Mesendoderm (in vitro differentiated cells): ENCODE measurements around the gene GRAMD4.

Experiments
- DNase-seq: peaks from one replicate; pipeline ENCODE4 v3.0.0; 2013
- H2AK5ac ChIP-seq: 2 replicates; pipeline ENCODE4 v1.6.1; 2013; ENCODE audit warnings: low read length, inconsistent platforms
- H2BK120ac ChIP-seq: 2 replicates; pipeline ENCODE4 v1.6.1; 2013; ENCODE audit warnings: low read depth, mild to moderate bottlenecking, low read length, moderate library complexity, mixed read lengths
- H2BK15ac ChIP-seq: replicated peaks from 2 replicates; pipeline ENCODE4 v1.6.1; 2013; ENCODE audit warnings: low read depth, mild to moderate bottlenecking, moderate library complexity
- H2BK5ac ChIP-seq: 2 replicates; pipeline ENCODE4 v1.6.1; 2013; ENCODE audit warnings: low read length, inconsistent platforms
- H3K18ac ChIP-seq: 2 replicates; pipeline ENCODE4 v1.6.1; 2013; ENCODE audit warnings: mild to moderate bottlenecking, low read length, mixed read lengths
- H3K23ac ChIP-seq: one replicate; pipeline ENCODE4 v1.6.1; 2013; ENCODE audit warnings: low read length
- H3K27ac ChIP-seq: 2 replicates; pipeline ENCODE4 v1.5.1; 2013; ENCODE audit warnings: low read depth, mild to moderate bottlenecking, inconsistent platforms, low read length, moderate library complexity
- H3K27me3 ChIP-seq: 2 replicates; pipeline ENCODE4 v1.6.1; 2013; ENCODE audit warnings: low read length, control low read depth, mild to moderate bottlenecking, inconsistent platforms; ENCODE audit not compliant: insufficient read depth, poor library complexity
- H3K36me3 ChIP-seq: 2 replicates; pipeline ENCODE4 v1.6.1; 2013; ENCODE audit warnings: low read length, inconsistent platforms; ENCODE audit not compliant: control insufficient read depth, insufficient read depth
- H3K4ac ChIP-seq: one replicate; pipeline ENCODE4 v1.6.1; 2013; ENCODE audit warnings: low read depth, mild to moderate bottlenecking, low read length, moderate library complexity
- H3K4me1 ChIP-seq: 2 replicates; pipeline ENCODE4 v1.6.1; 2013; ENCODE audit warnings: low read depth, low read length, inconsistent platforms; ENCODE audit not compliant: control insufficient read depth
- H3K4me2 ChIP-seq: 2 replicates; pipeline ENCODE4 v1.6.1; 2013; ENCODE audit warnings: low read length
- H3K4me3 ChIP-seq: 2 replicates; pipeline ENCODE4 v1.5.1; 2013; ENCODE audit warnings: mild to moderate bottlenecking, low read length
- H3K56ac ChIP-seq: one replicate; pipeline ENCODE4 v1.6.1; 2013; ENCODE audit warnings: low read length
- H3K79me1 ChIP-seq: 2 replicates; pipeline ENCODE4 v1.6.1; 2013; ENCODE audit warnings: low read length, inconsistent platforms
- H3K79me2 ChIP-seq: 2 replicates; pipeline ENCODE4 v1.6.1; 2013; ENCODE audit warnings: mild to moderate bottlenecking, low read length; ENCODE audit not compliant: control insufficient read depth, insufficient read depth
- H3K9ac ChIP-seq: 2 replicates; pipeline ENCODE4 v1.6.1; 2013; ENCODE audit warnings: low read length, inconsistent platforms
- H4K5ac ChIP-seq: one replicate; pipeline ENCODE4 v1.6.1; 2013; ENCODE audit warnings: low read length
- H4K8ac ChIP-seq: one replicate; pipeline ENCODE4 v1.6.1; 2013; ENCODE audit warnings: low read depth, mild to moderate bottlenecking, control low read depth, low read length, moderate library complexity
- WGBS: extraction: QIAGEN DNeasy Blood & Tissue Kit; methylation state at CpG from one replicate; pipeline ENCODE4 v1.1.7; 2013; ENCODE audit warnings: low lambda C conversion rate, missing lambda C conversion rate; ENCODE audit not compliant: insufficient coverage; ENCODE audit errors: extremely low coverage; 5-methylcytosine and 5-hydroxymethylcytosine counted together

Gene GRAMD4

GRCh38 chr22:46676881-46677280 lies 56.7 kb downstream of the GRAMD4 start:
- no peak for DNase-seq
- H3K56ac ChIP-seq: no peak overlapping the region
- no peaks in the 10 kb centered on the region for H3K79me2 ChIP-seq
- H3K79me1 ChIP-seq: no peaks in the 10 kb centered on the region
- no peak overlapping the region for H3K18ac ChIP-seq
- no peak overlapping the region for H3K4me2 ChIP-seq
- H3K23ac ChIP-seq: no peak overlapping the region
- H3K4me3 ChIP-seq: no peak overlapping the region
- H3K9ac ChIP-seq: no peak overlapping the region
- no peak overlapping the region for H2BK15ac ChIP-seq
- no CpG with 5 or more reads among the region's 14 CpGs for WGBS
- H4K5ac ChIP-seq: no peak overlapping the region
- no peak overlapping the region for H4K8ac ChIP-seq
- no peaks in the 10 kb centered on the region for H3K4me1 ChIP-seq
- no peak overlapping the region for H3K4ac ChIP-seq
- H3K36me3 ChIP-seq: no peaks in the 10 kb centered on the region
- H2BK5ac ChIP-seq: no peak overlapping the region
- no peak overlapping the region for H3K27ac ChIP-seq
- H2AK5ac ChIP-seq: no peak overlapping the region
- no peaks in the 10 kb centered on the region for H3K27me3 ChIP-seq
- H2BK120ac ChIP-seq: no peak overlapping the region

GRCh38 chr22:46677323-46678002 lies 57.3 kb downstream of the GRAMD4 start:
- Histone ChIP-seq H2BK120ac (no peak overlapping the region), H3K27me3 (no peaks in the 10 kb centered on the region)
- no CpG with 5 or more reads among the region's 28 CpGs for WGBS

GRCh38 chr22:46678003-46678657 lies 57.9 kb downstream of the GRAMD4 start:
- Histone ChIP-seq H3K4me1 (no peaks in the 10 kb centered on the region), H3K79me2 (no peaks in the 10 kb centered on the region), H3K9ac (no peak overlapping the region), H2BK120ac (no peak overlapping the region), H4K5ac (no peak overlapping the region), H3K36me3 (no peaks in the 10 kb centered on the region), H3K18ac (no peak overlapping the region), H3K4me3 (no peak overlapping the region), H3K4ac (no peak overlapping the region), H4K8ac (no peak overlapping the region), H3K23ac (no peak overlapping the region), H2BK5ac (no peak overlapping the region), H2AK5ac (no peak overlapping the region), H3K56ac (no peak overlapping the region), H3K79me1 (no peaks in the 10 kb centered on the region), H3K27ac (no peak overlapping the region), H3K4me2 (no peak overlapping the region), H3K27me3 (no peaks in the 10 kb centered on the region), H2BK15ac (no peak overlapping the region)
- no CpG with 5 or more reads among the region's 31 CpGs for WGBS
- DNase-seq: no peak

More at GRCh38 chr22:46677323-46678002, 57.3 kb downstream of the GRAMD4 start:
- no peak overlapping the region for H2AK5ac ChIP-seq
- no peaks in the 10 kb centered on the region for H3K79me2 ChIP-seq
- no peak overlapping the region for H3K27ac ChIP-seq
- no peak overlapping the region for H3K18ac ChIP-seq
- no peak overlapping the region for H3K23ac ChIP-seq
- no peak overlapping the region for H2BK5ac ChIP-seq
- no peaks in the 10 kb centered on the region for H3K79me1 ChIP-seq
- no peak for DNase-seq
- no peak overlapping the region for H3K4me3 ChIP-seq
- no peak overlapping the region for H3K4me2 ChIP-seq
- H3K4me1 ChIP-seq: no peaks in the 10 kb centered on the region
- no peaks in the 10 kb centered on the region for H3K36me3 ChIP-seq
- H3K56ac ChIP-seq: no peak overlapping the region
- no peak overlapping the region for H3K9ac ChIP-seq
- no peak overlapping the region for H3K4ac ChIP-seq
- H2BK15ac ChIP-seq: no peak overlapping the region
- H4K5ac ChIP-seq: no peak overlapping the region
- no peak overlapping the region for H4K8ac ChIP-seq

GRCh38 chr22:46678785-46679700 lies 58.9 kb downstream of the GRAMD4 start:
- no peaks in the 10 kb centered on the region for H3K4me1 ChIP-seq
- no peak overlapping the region for H3K4me3 ChIP-seq
- no peak overlapping the region for H3K18ac ChIP-seq
- no peaks in the 10 kb centered on the region for H3K79me1 ChIP-seq
- no peak overlapping the region for H3K4ac ChIP-seq
- no peak overlapping the region for H3K4me2 ChIP-seq
- no peak overlapping the region for H2BK5ac ChIP-seq
- H2BK15ac ChIP-seq: no peak overlapping the region
- no peak overlapping the region for H3K23ac ChIP-seq
- no peak for DNase-seq
- no peak overlapping the region for H4K8ac ChIP-seq
- H2BK120ac ChIP-seq: no peak overlapping the region
- no peak overlapping the region for H3K9ac ChIP-seq
- WGBS: no CpG with 5 or more reads among the region's 44 CpGs
- no peak overlapping the region for H4K5ac ChIP-seq
- no peaks in the 10 kb centered on the region for H3K79me2 ChIP-seq
- no peak overlapping the region for H3K27ac ChIP-seq
- H3K27me3 ChIP-seq: no peaks in the 10 kb centered on the region
- H3K56ac ChIP-seq: no peak overlapping the region
- H2AK5ac ChIP-seq: no peak overlapping the region
- H3K36me3 ChIP-seq: no peaks in the 10 kb centered on the region

GRCh38 chr22:46679706-46680269 lies 59.6 kb downstream of the GRAMD4 start:
- no peak overlapping the region for H2BK120ac ChIP-seq
- no peak overlapping the region for H4K5ac ChIP-seq
- H3K36me3 ChIP-seq: no peaks in the 10 kb centered on the region
- H2BK5ac ChIP-seq: no peak overlapping the region
- H4K8ac ChIP-seq: no peak overlapping the region
- H3K4me2 ChIP-seq: no peak overlapping the region
- H2AK5ac ChIP-seq: no peak overlapping the region
- no peak overlapping the region for H3K18ac ChIP-seq
- H3K27ac ChIP-seq: no peak overlapping the region
- no peak overlapping the region for H3K56ac ChIP-seq
- H3K79me2 ChIP-seq: no peaks in the 10 kb centered on the region
- no CpG with 5 or more reads among the region's 16 CpGs for WGBS
- H3K9ac ChIP-seq: no peak overlapping the region
- no peak overlapping the region for H3K4me3 ChIP-seq
- H3K4ac ChIP-seq: no peak overlapping the region
- no peaks in the 10 kb centered on the region for H3K27me3 ChIP-seq
- H3K79me1 ChIP-seq: no peaks in the 10 kb centered on the region
- H3K23ac ChIP-seq: no peak overlapping the region
- no peak for DNase-seq
- H2BK15ac ChIP-seq: no peak overlapping the region
- no peaks in the 10 kb centered on the region for H3K4me1 ChIP-seq
